Ramos (cell line): ENCODE data around the gene CDT1.
"Not testable (repeated sequence)": the region's sequence is repeated elsewhere in the genome, so short reads cannot be mapped to it uniquely, and the experiment has no call there.

Experiments used
- in situ Hi-C: fragments of 300-500 bp; cut with MboI; formaldehyde crosslinking; loops from one replicate; pipeline ENCODE4 v1.14.3; 2022; ENCODE audit warnings: low sequenced_read_pairs; ENCODE audit not compliant: unreplicated experiment

Gene CDT1

GRCh38 chr16:88768071-88768783 lies 35.4 kb upstream of the CDT1 start:
- in situ Hi-C loops: no loop called here

DNA sequence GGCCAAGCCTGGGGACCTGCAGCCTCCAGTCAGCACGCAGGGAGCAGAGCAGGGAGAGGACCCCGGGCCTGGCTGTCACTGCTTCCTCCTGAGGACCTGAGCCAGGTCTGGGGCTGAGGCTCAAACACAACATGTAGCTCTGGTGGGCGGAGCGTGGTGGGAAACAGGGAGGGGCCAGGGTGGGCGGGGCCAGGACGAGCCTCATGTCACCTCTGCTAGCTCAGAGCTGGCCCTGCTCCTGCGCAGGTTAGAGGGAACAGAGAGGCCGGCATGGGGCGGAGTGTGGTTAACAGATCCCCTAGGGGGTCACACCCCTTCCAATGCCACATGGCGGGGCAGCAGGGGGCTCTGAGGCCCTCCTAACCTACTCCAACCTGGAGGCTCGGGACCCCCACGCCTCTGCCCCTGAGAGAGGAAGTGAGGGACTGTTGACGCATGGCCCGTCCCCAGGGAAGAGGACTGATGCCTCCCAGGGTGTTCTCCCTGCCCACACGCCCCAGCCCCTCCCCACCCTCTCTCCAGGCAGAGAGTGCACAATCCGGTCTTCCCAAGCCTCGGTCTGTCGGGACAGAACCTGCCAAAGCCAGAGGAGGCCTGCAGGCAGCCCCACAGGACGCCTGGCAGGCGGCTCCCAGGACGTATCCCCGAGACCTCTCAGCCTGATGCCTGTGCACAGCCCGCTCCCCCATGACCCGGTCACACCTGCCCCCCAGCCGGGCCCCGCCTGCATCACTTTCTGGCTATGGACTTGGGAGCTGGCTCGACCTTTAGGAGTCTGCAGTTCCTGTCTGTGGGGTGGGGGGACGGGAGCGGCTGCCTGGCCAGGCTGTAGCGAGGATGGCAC lies 33.8 kb upstream of the CDT1 start:
- in situ Hi-C loops: no loop called here

GRCh38 chr16:88770461-88771293 lies 32.9 kb upstream of the CDT1 start:
- in situ Hi-C loops: no loop called here

- in situ Hi-C loops: no loop called here
Observed at GRCh38 chr16:88771294-88771772, 32.3 kb upstream of the CDT1 start.

GRCh38 chr16:88771781-88772180 lies 31.8 kb upstream of the CDT1 start:
- in situ Hi-C loops: not testable (repeated sequence)

- in situ Hi-C loops: no loop called here
Observed at GRCh38 chr16:88772871-88773811, 30.4 kb upstream of the CDT1 start.

GRCh38 chr16:88773812-88774291 lies 29.7 kb upstream of the CDT1 start:
- in situ Hi-C loops: no loop called here

GRCh38 chr16:88774544-88775393 lies 28.8 kb upstream of the CDT1 start:
- in situ Hi-C loops: no loop called here

- in situ Hi-C loops: no loop called here
Observed at GRCh38 chr16:88775825-88776224, 27.8 kb upstream of the CDT1 start.

GRCh38 chr16:88777471-88778270 lies 25.9 kb upstream of the CDT1 start:
- in situ Hi-C loops: no loop called here

GRCh38 chr16:88778271-88778525 lies 25.4 kb upstream of the CDT1 start:
- in situ Hi-C loops: no loop called here

DNA sequence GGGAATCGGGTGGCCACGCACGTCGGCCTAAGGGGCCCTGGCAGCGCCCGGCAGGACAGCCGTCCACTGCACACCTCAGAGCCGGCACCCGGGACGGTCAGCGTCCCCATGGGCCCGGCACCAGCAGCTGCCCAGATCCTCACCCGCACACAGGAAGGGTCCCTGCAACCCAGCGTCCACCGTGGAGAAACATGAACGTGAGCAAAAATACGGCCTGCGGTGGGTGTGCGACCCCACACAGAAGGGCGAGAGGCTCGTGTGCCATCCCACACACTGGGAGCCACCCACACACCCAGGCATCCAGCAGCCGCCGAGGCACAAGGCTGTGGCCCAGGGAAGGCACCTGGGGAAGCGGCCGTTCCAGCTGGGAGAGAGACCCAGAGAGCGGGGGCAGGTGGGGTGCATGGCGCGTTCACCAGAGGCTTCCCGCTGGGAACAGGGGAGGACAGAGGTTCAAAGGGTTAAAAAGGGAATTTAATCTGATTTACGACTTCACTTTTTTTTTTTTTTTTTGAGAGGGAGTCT lies 25.0 kb upstream of the CDT1 start:
- in situ Hi-C loops: no loop called here

DNA sequence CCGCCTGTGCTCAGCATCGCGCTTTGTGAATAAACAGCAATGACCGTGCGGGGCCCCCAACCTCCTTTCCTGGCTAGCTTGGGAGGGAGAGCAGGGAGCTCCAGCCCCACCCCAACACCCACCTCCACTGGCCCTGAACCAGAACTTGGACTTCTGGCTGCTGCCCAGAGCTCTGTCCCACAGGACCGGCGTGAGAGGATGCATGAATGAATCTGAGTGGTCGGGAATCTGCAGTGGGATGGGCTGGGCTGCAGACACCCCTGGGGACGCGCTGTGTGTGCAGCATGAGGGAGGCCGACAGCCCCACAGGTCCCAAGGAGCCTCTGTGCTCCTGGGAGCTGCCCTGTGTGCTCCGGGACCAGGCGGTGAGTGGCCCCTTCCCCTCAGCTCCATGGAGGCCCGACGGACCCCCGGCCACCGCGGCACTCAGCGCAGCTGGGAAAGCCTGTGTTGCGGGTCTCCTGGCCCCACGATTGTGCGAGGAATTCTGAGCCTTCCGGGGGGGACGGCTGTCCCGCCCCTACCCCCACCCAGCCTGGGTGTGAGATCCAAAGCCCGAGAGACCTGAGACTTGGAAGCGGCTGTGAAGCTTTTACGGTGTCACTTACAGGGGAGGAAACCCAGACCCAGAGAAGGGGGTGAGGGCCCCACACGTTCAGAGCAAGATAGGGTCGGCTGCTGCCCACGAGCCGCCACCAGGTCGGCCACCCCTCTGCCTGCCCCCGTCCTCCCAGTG lies 24.0 kb upstream of the CDT1 start:
- in situ Hi-C loops: no loop called here

DNA sequence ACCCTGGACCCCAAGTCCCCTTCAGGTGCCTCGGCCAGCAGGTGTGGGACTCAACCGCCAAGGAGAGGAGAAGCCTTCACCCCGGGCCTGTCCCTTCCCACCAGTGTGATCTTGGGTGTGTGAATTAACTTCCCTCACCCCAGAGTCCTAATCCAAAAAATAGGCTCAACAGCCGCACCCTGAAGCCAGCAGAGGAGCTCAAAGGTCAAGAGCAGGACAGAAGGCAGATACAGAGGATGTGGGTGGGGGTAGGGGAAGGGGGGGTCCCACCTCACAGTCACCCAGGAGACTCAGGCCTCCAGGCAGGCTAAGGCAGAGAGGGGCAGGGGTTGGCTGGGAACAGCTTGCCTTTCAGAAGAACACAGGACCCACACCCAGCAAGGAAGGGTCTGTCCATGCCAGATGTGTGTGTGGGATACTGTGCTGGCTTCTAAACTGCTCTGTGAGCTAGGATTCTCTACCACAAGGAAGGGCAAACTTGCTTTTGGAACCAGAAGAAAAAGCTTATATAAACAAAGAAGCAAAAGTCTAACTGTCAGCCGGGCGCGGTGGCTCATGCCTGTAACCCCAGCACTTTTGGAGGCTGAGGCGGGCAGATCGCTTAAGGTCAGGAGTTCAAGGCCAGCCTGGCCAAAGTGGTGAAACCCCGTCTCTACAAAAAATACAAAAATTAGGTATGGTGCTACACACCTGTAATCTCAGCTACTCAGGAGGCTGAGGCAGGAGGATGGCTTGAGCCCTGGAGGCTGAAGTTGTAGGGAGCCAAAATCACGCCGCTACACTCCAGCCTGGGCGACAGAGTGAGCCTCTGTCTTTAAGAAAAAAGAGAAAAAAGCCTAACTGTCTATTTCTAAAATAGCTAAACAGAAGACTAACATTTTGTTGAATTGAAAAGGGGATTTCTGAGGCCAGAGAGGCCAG lies 23.2 kb upstream of the CDT1 start:
- in situ Hi-C loops: no loop called here

GRCh38 chr16:88781140-88782077 lies 22.2 kb upstream of the CDT1 start:
- in situ Hi-C loops: no loop called here
